ENCODE measurements around the gene GEMIN8.

Gene GEMIN8, protein sequence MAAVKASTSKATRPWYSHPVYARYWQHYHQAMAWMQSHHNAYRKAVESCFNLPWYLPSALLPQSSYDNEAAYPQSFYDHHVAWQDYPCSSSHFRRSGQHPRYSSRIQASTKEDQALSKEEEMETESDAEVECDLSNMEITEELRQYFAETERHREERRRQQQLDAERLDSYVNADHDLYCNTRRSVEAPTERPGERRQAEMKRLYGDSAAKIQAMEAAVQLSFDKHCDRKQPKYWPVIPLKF

GRCh38 chrX:14029425-14030173 is at the start of gene GEMIN8:
Gene GEMIN8 (minus strand): TSS chrX:14029892. CDS start chrX:14021478, 8,414 bp downstream.
- TF ChIP-seq Cebpa-rat (IDR thresholded peaks at IDR 0.05): no peak
- Histone ChIP-seq H3K27ac (peak within 1 kb of the TSS; percentile 81), H3K4me3 (peak within 1 kb of the TSS; percentile 69)

GRCh38 chrX:14076639-14077038 is 46.9 kb upstream of the GEMIN8 start:
- Histone ChIP-seq H4K20me1 (no peaks in the 10 kb centered on the region; the same call in 1 of the 2 replicates), H3K4me2 (no peak overlapping the region), H3K4me1 (no peaks in the 10 kb centered on the region), H3K4me3 (no peak overlapping the region), H3K9ac (no peak overlapping the region), H3K9me3 (no peaks in the 10 kb centered on the region), H3K27me3 (peaks cover 76% of the 10 kb centered on the region), H3K36me3 (no peaks in the 10 kb centered on the region), H3K27ac (no peak overlapping the region)
- TF ChIP-seq Cebpa-rat (IDR thresholded peaks at IDR 0.05): no peak

More at GRCh38 chrX:14029425-14030173, at the start of gene GEMIN8:
- Histone ChIP-seq H3K9me3 (peaks cover 5% of the 10 kb centered on the region; the same call in 1 of the 2 replicates), H3K4me1 (peaks cover 22% of the 10 kb centered on the region), H3K27me3 (peaks cover 92% of the 10 kb centered on the region), H3K9ac (peak within 1 kb of the TSS; percentile 78), H4K20me1 (peaks cover 29% of the 10 kb centered on the region; the same call in 1 of the 2 replicates), H3K36me3 (no peaks in the 10 kb centered on the region), H3K4me2 (peak within 1 kb of the TSS; percentile 72)

- Histone ChIP-seq H4K20me1 (no peaks in the 10 kb centered on the region; the same call in 1 of the 2 replicates), H3K4me3 (no peak overlapping the region), H3K27me3 (peaks cover 81% of the 10 kb centered on the region), H3K4me1 (no peaks in the 10 kb centered on the region), H3K36me3 (no peaks in the 10 kb centered on the region), H3K9me3 (no peaks in the 10 kb centered on the region), H3K9ac (no peak overlapping the region), H3K4me2 (no peak overlapping the region), H3K27ac (no peak overlapping the region)
- TF ChIP-seq Cebpa-rat (IDR thresholded peaks at IDR 0.05): no peak
Measured at GRCh38 chrX:14073556-14073955, 43.9 kb upstream of the GEMIN8 start.

GRCh38 chrX:14073071-14073470 is 43.4 kb upstream of the GEMIN8 start:
- peaks cover 81% of the 10 kb centered on the region for H3K27me3 ChIP-seq
- no peak overlapping the region for H3K4me3 ChIP-seq
- H3K9me3 ChIP-seq: no peaks in the 10 kb centered on the region
- H3K27ac ChIP-seq: no peak overlapping the region
- no peaks in the 10 kb centered on the region for H4K20me1 ChIP-seq
- H3K9ac ChIP-seq: no peak overlapping the region
- no peak overlapping the region for H3K4me2 ChIP-seq
- no peak for TF ChIP-seq Cebpa-rat (IDR thresholded peaks at IDR 0.05)
- no peaks in the 10 kb centered on the region for H3K4me1 ChIP-seq
- no peaks in the 10 kb centered on the region for H3K36me3 ChIP-seq

GRCh38 chrX:14065800-14066199 is 36.1 kb upstream of the GEMIN8 start:
- Histone ChIP-seq H3K9me3 (no peaks in the 10 kb centered on the region), H3K9ac (no peak overlapping the region), H3K36me3 (no peaks in the 10 kb centered on the region), H3K4me3 (no peak overlapping the region), H4K20me1 (0 out of 2 replicates have a peak, but pooled peaks cover 9% of the 10 kb centered on the region), H3K27ac (no peak overlapping the region), H3K27me3 (peaks cover 80% of the 10 kb centered on the region), H3K4me1 (no peaks in the 10 kb centered on the region), H3K4me2 (no peak overlapping the region)
- TF ChIP-seq Cebpa-rat (IDR thresholded peaks at IDR 0.05): no peak

DNA sequence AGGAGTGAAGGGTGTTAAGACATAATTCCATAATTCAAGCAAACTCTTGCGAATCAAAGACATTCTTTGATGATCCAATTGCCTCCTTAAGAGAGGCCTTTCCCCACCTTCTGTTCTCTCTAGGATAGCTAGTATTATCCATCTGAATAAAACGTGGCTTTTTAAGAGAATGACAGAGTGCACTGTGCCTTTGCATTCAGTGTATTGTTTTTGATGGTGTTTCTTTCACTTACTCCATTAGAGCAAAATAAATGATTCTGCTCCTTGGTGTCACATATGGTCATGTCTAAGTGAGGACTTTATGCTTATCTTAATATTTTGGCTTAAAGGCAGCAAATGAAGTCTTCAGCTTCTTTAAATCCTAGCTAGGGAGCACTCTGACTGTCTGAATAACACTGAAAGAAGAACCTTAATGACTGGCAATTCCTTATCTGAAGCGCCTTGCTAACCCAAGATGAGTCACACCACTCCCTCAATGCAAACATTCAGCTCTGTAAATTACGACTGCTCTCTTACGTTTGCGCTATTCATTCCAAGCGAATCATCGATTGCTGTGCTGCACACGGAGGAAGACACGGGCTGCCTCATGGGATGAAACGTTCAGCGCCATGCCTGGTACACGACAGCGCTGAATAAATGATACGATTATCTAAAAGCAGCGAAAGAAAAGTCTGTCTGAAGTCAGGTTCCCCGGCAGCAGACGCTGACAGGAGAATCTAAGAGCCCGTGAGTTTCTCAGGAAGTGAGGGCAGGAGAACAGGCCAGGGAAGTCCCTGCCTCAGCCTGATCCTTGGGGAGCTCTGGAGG is 35.1 kb upstream of the GEMIN8 start:
- 0 out of 2 replicates have a peak, but pooled peaks cover 9% of the 10 kb centered on the region for H4K20me1 ChIP-seq
- no peaks in the 10 kb centered on the region for H3K9me3 ChIP-seq
- no peak overlapping the region for H3K4me3 ChIP-seq
- H3K9ac ChIP-seq: no peak overlapping the region
- no peak for TF ChIP-seq Cebpa-rat (IDR thresholded peaks at IDR 0.05)
- no peak overlapping the region for H3K4me2 ChIP-seq
- H3K27me3 ChIP-seq: peaks cover 83% of the 10 kb centered on the region
- H3K4me1 ChIP-seq: no peaks in the 10 kb centered on the region
- no peak overlapping the region for H3K27ac ChIP-seq
- no peaks in the 10 kb centered on the region for H3K36me3 ChIP-seq

- Histone ChIP-seq H4K20me1 (0 out of 2 replicates have a peak, but pooled peaks cover 9% of the 10 kb centered on the region), H3K27ac (no peak overlapping the region), H3K4me1 (no peaks in the 10 kb centered on the region), H3K27me3 (peaks cover 81% of the 10 kb centered on the region), H3K9ac (no peak overlapping the region), H3K4me2 (no peak overlapping the region), H3K36me3 (no peaks in the 10 kb centered on the region), H3K4me3 (no peak overlapping the region), H3K9me3 (no peaks in the 10 kb centered on the region)
- TF ChIP-seq Cebpa-rat (IDR thresholded peaks at IDR 0.05): no peak
Measured at GRCh38 chrX:14062524-14062923, 32.8 kb upstream of the GEMIN8 start.

- Histone ChIP-seq H3K27me3 (peaks cover 88% of the 10 kb centered on the region), H3K27ac (no peak overlapping the region), H3K9ac (no peak overlapping the region), H3K9me3 (no peaks in the 10 kb centered on the region), H3K36me3 (no peaks in the 10 kb centered on the region), H3K4me1 (no peaks in the 10 kb centered on the region), H3K4me3 (no peak overlapping the region), H4K20me1 (no peaks in the 10 kb centered on the region), H3K4me2 (no peak overlapping the region)
- TF ChIP-seq Cebpa-rat (IDR thresholded peaks at IDR 0.05): no peak
Measured at GRCh38 chrX:14056206-14056605, 26.5 kb upstream of the GEMIN8 start.

DNA sequence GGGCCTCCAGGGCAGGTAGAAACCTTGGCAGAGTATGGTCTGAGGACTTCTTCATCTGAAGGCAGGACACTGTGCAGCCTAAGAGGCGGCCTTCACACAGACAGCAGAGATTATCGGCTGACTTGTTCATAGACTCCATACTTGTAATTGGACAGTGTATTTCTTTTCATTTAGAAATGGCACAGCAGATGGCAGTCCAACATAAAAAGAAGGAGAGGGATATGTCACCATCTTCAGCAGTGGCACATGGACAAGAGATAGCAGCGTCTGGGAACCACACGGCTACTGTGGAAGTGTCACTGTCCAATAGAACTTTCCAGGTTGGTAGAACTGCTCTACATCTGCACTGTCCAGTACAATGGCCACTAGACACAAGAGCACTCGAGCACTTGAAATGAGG is 21.7 kb upstream of the GEMIN8 start:
- H3K27ac ChIP-seq: no peak overlapping the region
- H4K20me1 ChIP-seq: no peaks in the 10 kb centered on the region
- H3K9ac ChIP-seq: no peak overlapping the region
- no peak overlapping the region for H3K4me2 ChIP-seq
- no peaks in the 10 kb centered on the region for H3K36me3 ChIP-seq
- H3K27me3 ChIP-seq: peaks cover 87% of the 10 kb centered on the region
- no peak for TF ChIP-seq Cebpa-rat (IDR thresholded peaks at IDR 0.05)
- H3K4me3 ChIP-seq: no peak overlapping the region
- peaks cover 5% of the 10 kb centered on the region for H3K9me3 ChIP-seq
- H3K4me1 ChIP-seq: no peaks in the 10 kb centered on the region

Measured in BLaER1 (cell line).